Adipocyte (in vitro differentiated cells): ENCODE measurements around the gene KRT84.

Experiments used
- DNase-seq: peaks from one replicate; pipeline ENCODE4 v3.0.0-alpha.2; 2015; ENCODE audit warnings: low read depth
- H3K27me3 ChIP-seq: replicated peaks from 2 replicates; pipeline ENCODE4 v1.7.0; 2013; ENCODE audit warnings: mild to moderate bottlenecking, low read length, moderate library complexity; ENCODE audit not compliant: control insufficient read depth, insufficient read depth
- H3K36me3 ChIP-seq: 2 replicates; pipeline ENCODE4 v1.7.0; 2013; ENCODE audit warnings: low read length, mild to moderate bottlenecking, moderate library complexity; ENCODE audit not compliant: control insufficient read depth, insufficient read depth, severe bottlenecking
- H3K4me1 ChIP-seq: 2 replicates; pipeline ENCODE4 v1.7.0; 2013; ENCODE audit warnings: mild to moderate bottlenecking, low read length, moderate library complexity; ENCODE audit not compliant: control insufficient read depth, insufficient read depth
- H3K4me3 ChIP-seq: 2 replicates; pipeline ENCODE4 v1.7.0; 2013; ENCODE audit warnings: mild to moderate bottlenecking, low read length, moderate library complexity
- H3K9ac ChIP-seq: 2 replicates; pipeline ENCODE4 v1.7.0; 2013; ENCODE audit warnings: mild to moderate bottlenecking, low read length, moderate library complexity
- H3K9me3 ChIP-seq: 2 replicates; pipeline ENCODE4 v1.7.0; 2013; ENCODE audit warnings: mild to moderate bottlenecking, low read length, moderate library complexity; ENCODE audit not compliant: control insufficient read depth

Gene KRT84

GRCh38 chr12:52423661-52424500, 38.4 kb upstream of the KRT84 start:
- no peak for DNase-seq
- H3K4me1 ChIP-seq = peaks cover 11% of the 10 kb centered on the region
- no peaks in the 10 kb centered on the region for H3K36me3 ChIP-seq
- H3K9me3 ChIP-seq = no peaks in the 10 kb centered on the region
- peaks cover 30% of the 10 kb centered on the region for H3K27me3 ChIP-seq
- no peak overlapping the region for H3K4me3 ChIP-seq
- no peak overlapping the region for H3K9ac ChIP-seq

GRCh38 chr12:52423035-52423434, 37.6 kb upstream of the KRT84 start:
- DNase-seq = no peak
- peaks cover 11% of the 10 kb centered on the region for H3K4me1 ChIP-seq
- no peak overlapping the region for H3K4me3 ChIP-seq
- peaks cover 22% of the 10 kb centered on the region for H3K27me3 ChIP-seq
- no peaks in the 10 kb centered on the region for H3K9me3 ChIP-seq
- H3K36me3 ChIP-seq = no peaks in the 10 kb centered on the region
- H3K9ac ChIP-seq = no peak overlapping the region

GRCh38 chr12:52419656-52420055, 34.2 kb upstream of the KRT84 start:
- Histone ChIP-seq H3K9me3 (no peaks in the 10 kb centered on the region), H3K9ac (no peak overlapping the region), H3K36me3 (no peaks in the 10 kb centered on the region), H3K27me3 (peaks cover 14% of the 10 kb centered on the region), H3K4me3 (no peak overlapping the region), H3K4me1 (peaks cover 26% of the 10 kb centered on the region)
- no peak for DNase-seq

GRCh38 chr12:52418576-52419110, 33.2 kb upstream of the KRT84 start:
- Histone ChIP-seq H3K36me3 (no peaks in the 10 kb centered on the region), H3K4me1 (peaks cover 25% of the 10 kb centered on the region), H3K27me3 (peaks cover 18% of the 10 kb centered on the region), H3K9ac (no peak overlapping the region), H3K4me3 (no peak overlapping the region), H3K9me3 (no peaks in the 10 kb centered on the region)
- no peak for DNase-seq

- Histone ChIP-seq H3K9me3 (no peaks in the 10 kb centered on the region), H3K27me3 (peaks cover 27% of the 10 kb centered on the region), H3K36me3 (no peaks in the 10 kb centered on the region), H3K4me3 (no peak overlapping the region), H3K4me1 (peaks cover 16% of the 10 kb centered on the region), H3K9ac (no peak overlapping the region)
- DNase-seq = no peak
Observed at GRCh38 chr12:52417740-52418139, 32.3 kb upstream of the KRT84 start.

GRCh38 chr12:52416795-52417194, 31.3 kb upstream of the KRT84 start:
- no peaks in the 10 kb centered on the region for H3K36me3 ChIP-seq
- H3K4me3 ChIP-seq = no peak overlapping the region
- H3K27me3 ChIP-seq = peaks cover 23% of the 10 kb centered on the region
- DNase-seq = no peak
- H3K9me3 ChIP-seq = no peaks in the 10 kb centered on the region
- peaks cover 15% of the 10 kb centered on the region for H3K4me1 ChIP-seq
- H3K9ac ChIP-seq = peak overlapping the region; percentile 4

GRCh38 chr12:52415870-52416750, 30.7 kb upstream of the KRT84 start:
- Histone ChIP-seq H3K36me3 (no peaks in the 10 kb centered on the region), H3K4me3 (no peak overlapping the region), H3K9me3 (no peaks in the 10 kb centered on the region), H3K27me3 (peaks cover 20% of the 10 kb centered on the region), H3K4me1 (peaks cover 15% of the 10 kb centered on the region), H3K9ac (no peak overlapping the region)
- peak; percentile 80 for DNase-seq

GRCh38 chr12:52414936-52415335, 29.5 kb upstream of the KRT84 start:
- H3K4me1 ChIP-seq = peaks cover 15% of the 10 kb centered on the region
- no peak overlapping the region for H3K9ac ChIP-seq
- no peaks in the 10 kb centered on the region for H3K9me3 ChIP-seq
- no peak overlapping the region for H3K4me3 ChIP-seq
- no peak for DNase-seq
- H3K27me3 ChIP-seq = peaks cover 19% of the 10 kb centered on the region
- H3K36me3 ChIP-seq = no peaks in the 10 kb centered on the region

GRCh38 chr12:52413782-52414345, 28.4 kb upstream of the KRT84 start:
- peaks cover 15% of the 10 kb centered on the region for H3K4me1 ChIP-seq
- H3K27me3 ChIP-seq = peaks cover 16% of the 10 kb centered on the region
- DNase-seq = no peak
- no peak overlapping the region for H3K4me3 ChIP-seq
- H3K9ac ChIP-seq = no peak overlapping the region
- no peaks in the 10 kb centered on the region for H3K9me3 ChIP-seq
- H3K36me3 ChIP-seq = no peaks in the 10 kb centered on the region

- no peak overlapping the region for H3K9ac ChIP-seq
- peaks cover 21% of the 10 kb centered on the region for H3K27me3 ChIP-seq
- H3K4me3 ChIP-seq = no peak overlapping the region
Observed at GRCh38 chr12:52413202-52413601, 27.8 kb upstream of the KRT84 start.

GRCh38 chr12:52411815-52412214, 26.4 kb upstream of the KRT84 start:
- Histone ChIP-seq H3K4me1 (peaks cover 9% of the 10 kb centered on the region), H3K9me3 (no peaks in the 10 kb centered on the region), H3K36me3 (no peaks in the 10 kb centered on the region), H3K4me3 (no peak overlapping the region), H3K27me3 (peaks cover 31% of the 10 kb centered on the region), H3K9ac (no peak overlapping the region)
- no peak for DNase-seq

More at GRCh38 chr12:52413202-52413601, 27.8 kb upstream of the KRT84 start:
- Histone ChIP-seq H3K36me3 (no peaks in the 10 kb centered on the region), H3K9me3 (no peaks in the 10 kb centered on the region), H3K4me1 (peaks cover 15% of the 10 kb centered on the region)
- DNase-seq = no peak
